Left lung (tissue), 10 donors: ENCODE results near the gene EGFR. TPM values are rescaled to one million over a fixed set of nuclear protein-coding genes. Genes with fewer than 3 reads are reported as not detected.

Experiments
- ATAC-seq: fragments of 200-7000 bp; cut with Tn5 transposase; one replicate; pipeline ENCODE4 v1.9.1; 2020; ENCODE audit warnings: moderate library complexity
- DNase-seq, 4 donors: peaks; one replicate each; pipeline ENCODE4 v3.0.0-alpha.2; 2013 to 2020
- H3K27ac ChIP-seq, 2 donors: fragments of 200-600 bp; sonication (generic) in 1 of 2; one replicate each; pipeline versions ENCODE4 v1.5.0 to v1.8.0; 2020 to 2021
- H3K27me3 ChIP-seq, 2 donors: fragments of 200-600 bp; sonication (generic) in 1 of 2; one replicate each; pipeline versions ENCODE4 v1.5.0 to v1.8.0; 2020 to 2021
- H3K36me3 ChIP-seq, 2 donors: fragments of 200-600 bp; sonication (generic) in 1 of 2; one replicate each; pipeline versions ENCODE4 v1.5.0 to v1.8.0; 2020 to 2021
- H3K4me1 ChIP-seq, 2 donors: fragments of 200-600 bp; one replicate each; pipeline ENCODE4 v1.8.0; 2021
- H3K4me3 ChIP-seq, 2 donors: fragments of 200-600 bp; sonication (generic) in 1 of 2; one replicate each; pipeline versions ENCODE4 v1.5.0 to v1.8.0; 2020 to 2021; ENCODE audit warnings: mild to moderate bottlenecking in 1 of 2
- H3K9me3 ChIP-seq, 2 donors: fragments of 200-600 bp; sonication (generic) in 1 of 2; one replicate each; pipeline versions ENCODE4 v1.5.0 to v1.8.0; 2020 to 2021
- intact Hi-C, 2 donors: fragments of 100-400 bp; cut with DNase I; formaldehyde crosslinking; loops; one replicate each; pipeline versions ENCODE4 v1.11.2 to v1.14.2; 2022
- polyA plus RNA-seq, 6 donors: library from polyadenylated mRNA; unstranded; fragments of 120-200 nt; gene quantifications; one replicate each; pipeline ENCODE4 v1.2.1, GENCODE V29; 2013; ENCODE audit not compliant: insufficient read length in 6 of 6
- total RNA-seq, 2 donors: library from RNA; stranded (reverse); fragmentation: NEBNext Ultra II Directional; extraction: Animal tissue kit (Norgen Biotek cat#: 25700); gene quantifications; one replicate each; pipeline ENCODE4 v1.2.1, GENCODE V29; 2021
- TF ChIP-seq, protein P1 (sequence below), 2 donors: fragments of 200-600 bp; sonication (generic) in 1 of 2; IDR thresholded peaks; one replicate each; pipeline versions ENCODE4 v1.5.0 to v1.8.0; 2021; ENCODE audit warnings: antibody characterized with exemption in 2 of 2
- donor health status: DM: no; HTN: yes; CAD: no.
- donor health status: DM: no; HTN: no; CAD: no.

Gene EGFR
- total and polyA plus RNA-seq, 8 donors, result 48.7 to 79.3 (median 54.1) TPM

DNA sequence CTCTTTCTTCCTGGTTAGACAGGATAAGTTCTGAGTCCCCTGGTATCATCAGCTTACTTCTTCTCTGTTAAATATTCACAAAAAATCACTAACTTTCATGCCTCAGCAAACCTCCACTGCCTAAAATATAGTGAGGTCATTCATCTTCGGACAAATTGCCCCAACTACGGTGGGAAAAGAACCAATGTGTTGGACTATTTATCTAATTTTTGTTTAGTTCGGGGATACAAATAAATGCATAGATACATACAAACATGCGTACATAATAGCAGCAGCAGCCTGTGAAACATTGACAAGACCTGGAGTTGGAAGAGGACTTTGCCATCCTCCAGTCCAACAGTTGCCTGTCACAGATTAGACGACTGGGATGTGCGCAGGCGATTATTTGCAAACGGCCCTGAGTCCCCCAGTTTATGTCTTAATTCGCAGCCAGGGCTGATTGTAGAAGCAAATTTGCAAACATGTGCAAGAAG, 51.5 kb downstream of the EGFR start:
- TF ChIP-seq, protein P1, sequence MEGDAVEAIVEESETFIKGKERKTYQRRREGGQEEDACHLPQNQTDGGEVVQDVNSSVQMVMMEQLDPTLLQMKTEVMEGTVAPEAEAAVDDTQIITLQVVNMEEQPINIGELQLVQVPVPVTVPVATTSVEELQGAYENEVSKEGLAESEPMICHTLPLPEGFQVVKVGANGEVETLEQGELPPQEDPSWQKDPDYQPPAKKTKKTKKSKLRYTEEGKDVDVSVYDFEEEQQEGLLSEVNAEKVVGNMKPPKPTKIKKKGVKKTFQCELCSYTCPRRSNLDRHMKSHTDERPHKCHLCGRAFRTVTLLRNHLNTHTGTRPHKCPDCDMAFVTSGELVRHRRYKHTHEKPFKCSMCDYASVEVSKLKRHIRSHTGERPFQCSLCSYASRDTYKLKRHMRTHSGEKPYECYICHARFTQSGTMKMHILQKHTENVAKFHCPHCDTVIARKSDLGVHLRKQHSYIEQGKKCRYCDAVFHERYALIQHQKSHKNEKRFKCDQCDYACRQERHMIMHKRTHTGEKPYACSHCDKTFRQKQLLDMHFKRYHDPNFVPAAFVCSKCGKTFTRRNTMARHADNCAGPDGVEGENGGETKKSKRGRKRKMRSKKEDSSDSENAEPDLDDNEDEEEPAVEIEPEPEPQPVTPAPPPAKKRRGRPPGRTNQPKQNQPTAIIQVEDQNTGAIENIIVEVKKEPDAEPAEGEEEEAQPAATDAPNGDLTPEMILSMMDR (IDR thresholded peaks at IDR 0.05), result no peak
- Histone ChIP-seq H3K4me1 (peaks cover 33 to 35% of the 10 kb centered on the region in 2 donors), H3K27ac (no peak overlapping the region), H3K36me3 (no peaks in the 10 kb centered on the region), H3K9me3 (no peaks in the 10 kb centered on the region), H3K4me3 (no peak overlapping the region), H3K27me3 (no peaks in the 10 kb centered on the region)
- DNase-seq (no peak), ATAC-seq (no peak)
- intact Hi-C loops, result no loop called here

- no peaks in the 10 kb centered on the region for H3K27me3 ChIP-seq
- ATAC-seq (no peak), DNase-seq (no peak)
- peak overlapping the region; percentile 28 to 74 for H3K27ac ChIP-seq
- intact Hi-C loops, result no loop called here
- no peak overlapping the region for H3K4me3 ChIP-seq
- H3K4me1 ChIP-seq, result peaks cover 28 to 33% of the 10 kb centered on the region in 2 donors
- H3K36me3 ChIP-seq, result no peaks in the 10 kb centered on the region
- H3K9me3 ChIP-seq, result no peaks in the 10 kb centered on the region
- TF ChIP-seq, protein P1 (IDR thresholded peaks at IDR 0.05), result no peak
Measured at GRCh38 chr7:55070854-55071253, 52.0 kb downstream of the EGFR start.

GRCh38 chr7:55071411-55072175, 52.8 kb downstream of the EGFR start:
- Histone ChIP-seq H3K4me3 (no peak overlapping the region), H3K9me3 (no peaks in the 10 kb centered on the region), H3K36me3 (no peaks in the 10 kb centered on the region), H3K4me1 (peaks cover 23 to 26% of the 10 kb centered on the region in 2 donors), H3K27ac (peak overlapping the region; percentile 28 to 74), H3K27me3 (no peaks in the 10 kb centered on the region)
- intact Hi-C loops, result no loop called here
- TF ChIP-seq, protein P1 (IDR thresholded peaks at IDR 0.05), result no peak
- DNase-seq (peak in 1 of 4 donors; percentile 74), ATAC-seq (peak; percentile 14)

DNA sequence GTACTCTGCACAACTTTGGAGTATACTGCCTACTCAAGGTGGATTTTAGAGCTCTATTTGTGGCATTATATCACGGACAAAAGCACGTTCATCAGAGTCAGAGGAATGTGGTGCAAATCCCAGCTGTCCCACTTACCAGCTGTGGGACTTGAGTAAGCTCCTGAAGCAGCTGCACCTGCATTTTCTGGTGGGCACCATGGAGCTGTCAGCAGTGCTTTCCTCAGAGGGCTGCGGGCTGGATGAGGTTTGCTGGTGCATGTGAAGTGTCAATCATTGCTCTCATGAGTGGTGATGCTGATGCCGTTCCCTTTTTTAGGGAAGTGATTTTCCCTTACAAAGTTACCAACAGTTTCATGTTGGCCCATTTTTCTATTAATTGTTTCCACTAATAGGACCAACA, 53.4 kb downstream of the EGFR start:
- intact Hi-C loops, result no loop called here
- TF ChIP-seq, protein P1 (IDR thresholded peaks at IDR 0.05), result no peak
- Histone ChIP-seq H3K36me3 (no peaks in the 10 kb centered on the region), H3K27me3 (no peaks in the 10 kb centered on the region), H3K4me3 (no peak overlapping the region), H3K9me3 (no peaks in the 10 kb centered on the region), H3K4me1 (peaks cover 22 to 23% of the 10 kb centered on the region in 2 donors), H3K27ac (peak overlapping the region in 1 of 2 donors; percentile 74)
- ATAC-seq (no peak), DNase-seq (no peak)

DNA sequence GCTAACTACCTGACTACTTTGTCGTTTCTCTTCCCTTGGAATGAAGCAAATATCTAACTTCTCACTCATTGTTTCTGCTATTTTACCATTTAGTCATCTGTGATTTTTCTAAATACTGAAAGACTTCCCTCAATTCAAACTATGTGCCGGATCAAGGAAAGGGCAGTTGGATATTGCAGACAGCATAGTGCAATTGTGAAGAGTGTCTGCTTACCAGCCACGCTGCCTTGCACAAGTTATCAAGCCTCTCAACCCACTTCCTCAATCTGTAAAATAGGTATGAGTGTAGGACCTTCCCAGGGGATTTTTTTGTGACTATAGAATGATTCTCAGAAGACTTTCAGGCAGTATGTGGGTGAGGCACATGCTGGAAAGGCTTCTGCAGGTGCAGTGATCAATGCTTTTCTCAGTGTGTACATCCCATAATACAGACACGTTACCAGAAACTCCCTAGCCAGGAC, 54.3 kb downstream of the EGFR start:
- no peak for DNase-seq
- H3K4me1 ChIP-seq, result peaks cover 22 to 23% of the 10 kb centered on the region in 2 donors
- no peaks in the 10 kb centered on the region for H3K27me3 ChIP-seq
- H3K36me3 ChIP-seq, result no peaks in the 10 kb centered on the region
- H3K27ac ChIP-seq, result peak overlapping the region; percentile 74 to 76
- H3K9me3 ChIP-seq, result no peaks in the 10 kb centered on the region
- H3K4me3 ChIP-seq, result no peak overlapping the region
- TF ChIP-seq, protein P1 (IDR thresholded peaks at IDR 0.05), result no peak
- peak; percentile 45 for ATAC-seq
- intact Hi-C loops, result no loop called here
